ENCODE measurements around the gene PPCDC.

The PPCDC gene

GRCh38 chr15:75042730-75043508 is 19.5 kb downstream of the PPCDC start:
- DNase-seq (ENCODE audit: low read depth, low spot score) = no peak
- H3K27ac ChIP-seq = peak overlapping the region; percentile 40

- H3K27ac ChIP-seq = peak overlapping the region; percentile 40
- DNase-seq (ENCODE audit: low read depth, low spot score) = no peak
These were observed 20.3 kb downstream of the PPCDC start for GRCh38 chr15:75043509-75044257.

- H3K27ac ChIP-seq = no peak overlapping the region
- DNase-seq (ENCODE audit: low read depth, low spot score) = no peak
These were observed 21.0 kb downstream of the PPCDC start for GRCh38 chr15:75044258-75044878.

GRCh38 chr15:75045332-75046015 is 22.1 kb downstream of the PPCDC start:
- no peak for DNase-seq (ENCODE audit: low read depth, low spot score)
- H3K27ac ChIP-seq = no peak overlapping the region

- H3K27ac ChIP-seq = no peak overlapping the region
- DNase-seq (ENCODE audit: low read depth, low spot score) = no peak
These were observed 25.0 kb downstream of the PPCDC start for GRCh38 chr15:75048394-75048793.

- H3K27ac ChIP-seq = no peak overlapping the region
- DNase-seq (ENCODE audit: low read depth, low spot score) = no peak
These were observed 26.0 kb downstream of the PPCDC start for GRCh38 chr15:75049392-75049791.

GRCh38 chr15:75050283-75050682 is 26.9 kb downstream of the PPCDC start:
- no peak overlapping the region for H3K27ac ChIP-seq
- no peak for DNase-seq (ENCODE audit: low read depth, low spot score)

- no peak overlapping the region for H3K27ac ChIP-seq
- DNase-seq (ENCODE audit: low read depth, low spot score) = no peak
These were observed 27.8 kb downstream of the PPCDC start for GRCh38 chr15:75051191-75051608.

- H3K27ac ChIP-seq = no peak overlapping the region
- DNase-seq (ENCODE audit: low read depth, low spot score) = no peak
These were observed 28.3 kb downstream of the PPCDC start for GRCh38 chr15:75051711-75052110.

GRCh38 chr15:75052972-75053747 is 29.8 kb downstream of the PPCDC start:
- no peak overlapping the region for H3K27ac ChIP-seq
- DNase-seq (ENCODE audit: low read depth, low spot score) = no peak

- H3K27ac ChIP-seq = no peak overlapping the region
- no peak for DNase-seq (ENCODE audit: low read depth, low spot score)
These were observed 30.3 kb downstream of the PPCDC start for GRCh38 chr15:75053748-75054125.

- no peak for DNase-seq (ENCODE audit: low read depth, low spot score)
These were observed 30.9 kb downstream of the PPCDC start for GRCh38 chr15:75054172-75054897.

GRCh38 chr15:75056036-75056435 is 32.6 kb downstream of the PPCDC start:
- no peak for DNase-seq (ENCODE audit: low read depth, low spot score)
- H3K27ac ChIP-seq = no peak overlapping the region

More at GRCh38 chr15:75054172-75054897, 30.9 kb downstream of the PPCDC start:
- no peak overlapping the region for H3K27ac ChIP-seq

GRCh38 chr15:75058127-75058905 is 34.9 kb downstream of the PPCDC start:
- DNase-seq (ENCODE audit: low read depth, low spot score) = no peak
- H3K27ac ChIP-seq = no peak overlapping the region

- DNase-seq (ENCODE audit: low read depth, low spot score) = no peak
- no peak overlapping the region for H3K27ac ChIP-seq
These were observed 36.2 kb downstream of the PPCDC start for GRCh38 chr15:75059607-75060006.

- no peak for DNase-seq (ENCODE audit: low read depth, low spot score)
- no peak overlapping the region for H3K27ac ChIP-seq
These were observed 37.9 kb downstream of the PPCDC start for GRCh38 chr15:75061272-75061671.

- H3K27ac ChIP-seq = no peak overlapping the region
- no peak for DNase-seq (ENCODE audit: low read depth, low spot score)
These were observed 39.3 kb downstream of the PPCDC start for GRCh38 chr15:75062706-75063105.

- H3K27ac ChIP-seq = no peak overlapping the region
- DNase-seq (ENCODE audit: low read depth, low spot score) = no peak
These were observed 39.9 kb downstream of the PPCDC start for GRCh38 chr15:75063338-75063737.
